Stimulated activated CD8-positive, alpha-beta memory T cell treated with anti-CD3 and anti-CD28 coated beads, Interleukin-4, amount 100 ng/mL, for 24 hours (primary cell): ENCODE results near the gene PPP6R1.

Source experiments
- DNase-seq: peaks from one replicate; pipeline ENCODE4 v3.0.0-alpha.2; 2020; ENCODE audit warnings: low read depth

PPP6R1 gene

GRCh38 chr19:55258828-55259539 is at the start of gene PPP6R1:
PPP6R1 (minus strand) TSS chr19:55259017; CDS start chr19:55247103, 11,914 bp downstream.
- peak; percentile 92 for DNase-seq

GRCh38 chr19:55308281-55308680 is 49.5 kb upstream of the PPP6R1 start:
- DNase-seq, result no peak

- DNase-seq, result no peak
Observed at GRCh38 chr19:55306712-55307111, 47.9 kb upstream of the PPP6R1 start.

- DNase-seq, result no peak
Observed at GRCh38 chr19:55305983-55306562, 47.3 kb upstream of the PPP6R1 start.

GRCh38 chr19:55305491-55305890 is 46.7 kb upstream of the PPP6R1 start:
- peak; percentile 26 for DNase-seq

GRCh38 chr19:55304980-55305379 is 46.2 kb upstream of the PPP6R1 start:
- no peak for DNase-seq

GRCh38 chr19:55304279-55304978 is 45.6 kb upstream of the PPP6R1 start:
- no peak for DNase-seq

GRCh38 chr19:55303477-55303876 is 44.7 kb upstream of the PPP6R1 start:
- no peak for DNase-seq

GRCh38 chr19:55302318-55302703 is 43.5 kb upstream of the PPP6R1 start:
- DNase-seq, result no peak

- peak; percentile 95 for DNase-seq
Observed at GRCh38 chr19:55301459-55302317, 42.9 kb upstream of the PPP6R1 start.

- no peak for DNase-seq
Observed at GRCh38 chr19:55300886-55301458, 42.2 kb upstream of the PPP6R1 start.

GRCh38 chr19:55299991-55300390 is 41.2 kb upstream of the PPP6R1 start:
- DNase-seq, result no peak

GRCh38 chr19:55297267-55297666 is 38.5 kb upstream of the PPP6R1 start:
- DNase-seq, result no peak

- no peak for DNase-seq
Observed at GRCh38 chr19:55289117-55289796, 30.4 kb upstream of the PPP6R1 start.

- DNase-seq, result no peak
Observed at GRCh38 chr19:55287361-55288079, 28.7 kb upstream of the PPP6R1 start.

GRCh38 chr19:55285229-55285890 is 26.5 kb upstream of the PPP6R1 start:
- no peak for DNase-seq

- no peak for DNase-seq
Observed at GRCh38 chr19:55284405-55285058, 25.7 kb upstream of the PPP6R1 start.

- DNase-seq, result peak; percentile 33
Observed at GRCh38 chr19:55283548-55284377, 24.9 kb upstream of the PPP6R1 start, which contains the start of gene BRSK1. BRSK1 (plus strand) TSS chr19:55283997; CDS start chr19:55284443, 446 bp downstream.
